Nephron (organoid): ENCODE measurements around the gene BTBD1.
"Not testable (repeated sequence)": the region's sequence is repeated elsewhere in the genome, so short reads cannot be mapped to it uniquely, and the experiment has no call there.

ENCODE experiments used
- H3K27ac Mint-ChIP-seq, 3 experiments: 2 replicates each; pipeline ENCODE4 v1.8.0; 2020; ENCODE audit warnings: mixed read lengths in 3 of 3, mild to moderate bottlenecking in 2 of 3, moderate library complexity in 1 of 3
- H3K27me3 Mint-ChIP-seq: 2 replicates; pipeline ENCODE4 v1.8.0; 2021; ENCODE audit warnings: low read depth, mild to moderate bottlenecking, moderate library complexity, mixed read lengths
- H3K36me3 Mint-ChIP-seq: 2 replicates; pipeline ENCODE4 v1.8.0; 2020; ENCODE audit warnings: low read depth, mixed read lengths
- H3K4me1 Mint-ChIP-seq: 2 replicates; pipeline ENCODE4 v1.8.0; 2020; ENCODE audit warnings: mixed read lengths
- H3K4me3 Mint-ChIP-seq, 3 experiments: 2 replicates each; pipeline ENCODE4 v1.8.0; 2020; ENCODE audit warnings: mild to moderate bottlenecking in 3 of 3, mixed read lengths in 3 of 3, moderate library complexity in 2 of 3
- H3K9me3 Mint-ChIP-seq: 2 replicates; pipeline ENCODE4 v1.8.0; 2020; ENCODE audit warnings: mixed read lengths
- CTCF ChIP-seq, 3 experiments: fragments of 200-600 bp; sonication (generic); IDR thresholded peaks; one replicate each; pipeline ENCODE4 v1.5.0; 2021; ENCODE audit warnings: antibody characterized with exemption in 3 of 3; ENCODE audit not compliant: unreplicated experiment in 3 of 3

Gene BTBD1

GRCh38 chr15:83090465-83090864 is 23.4 kb upstream of the BTBD1 start:
- Mint-ChIP-seq H3K36me3 (no peaks in the 10 kb centered on the region), H3K4me1 (peaks cover 18% of the 10 kb centered on the region), H3K27ac (no peak overlapping the region), H3K4me3 (no peak overlapping the region), H3K27me3 (peaks cover 3% of the 10 kb centered on the region), H3K9me3 (no peaks in the 10 kb centered on the region)
- no peak for TF ChIP-seq CTCF (IDR thresholded peaks at IDR 0.05; ENCODE audit: unreplicated experiment in 3 of 3)

- H3K4me1 Mint-ChIP-seq: peaks cover 18% of the 10 kb centered on the region
- no peaks in the 10 kb centered on the region for H3K27me3 Mint-ChIP-seq
- no peak for TF ChIP-seq CTCF (IDR thresholded peaks at IDR 0.05; ENCODE audit: unreplicated experiment in 3 of 3)
- no peaks in the 10 kb centered on the region for H3K9me3 Mint-ChIP-seq
- no peak overlapping the region for H3K27ac Mint-ChIP-seq
- no peak overlapping the region for H3K4me3 Mint-ChIP-seq
- no peaks in the 10 kb centered on the region for H3K36me3 Mint-ChIP-seq
Observed at GRCh38 chr15:83088876-83089275, 21.8 kb upstream of the BTBD1 start.

DNA sequence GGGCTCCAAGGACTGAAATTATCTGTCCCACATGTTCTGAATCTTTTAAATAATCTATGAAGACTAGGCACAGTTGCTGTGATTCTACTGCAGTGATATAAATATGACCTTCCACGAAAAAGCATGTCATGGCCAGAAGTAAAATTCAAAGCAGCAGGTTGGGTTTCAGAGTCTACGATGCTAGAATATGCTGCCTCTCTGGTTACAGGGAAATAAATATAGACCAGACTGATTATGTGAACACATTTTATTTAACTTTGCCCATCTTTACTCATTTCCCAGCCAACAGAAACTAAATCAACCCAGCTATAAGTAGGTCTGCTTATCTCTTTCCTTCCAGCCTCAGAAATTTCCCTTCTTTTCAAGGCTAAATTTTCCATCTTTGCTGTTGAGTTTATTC is 20.5 kb upstream of the BTBD1 start:
- Mint-ChIP-seq H3K4me3 (no peak overlapping the region), H3K27ac (no peak overlapping the region), H3K27me3 (no peaks in the 10 kb centered on the region), H3K36me3 (no peaks in the 10 kb centered on the region), H3K4me1 (peaks cover 18% of the 10 kb centered on the region), H3K9me3 (no peaks in the 10 kb centered on the region)
- TF ChIP-seq CTCF (IDR thresholded peaks at IDR 0.05; ENCODE audit: unreplicated experiment in 3 of 3): no peak

- H3K9me3 Mint-ChIP-seq, H3K4me3 Mint-ChIP-seq, H3K27me3 Mint-ChIP-seq, H3K27ac Mint-ChIP-seq, H3K36me3 Mint-ChIP-seq: not testable (repeated sequence)
- peaks cover 18% of the 10 kb centered on the region for H3K4me1 Mint-ChIP-seq
Observed at GRCh38 chr15:83085864-83086552, 19.0 kb upstream of the BTBD1 start.

DNA sequence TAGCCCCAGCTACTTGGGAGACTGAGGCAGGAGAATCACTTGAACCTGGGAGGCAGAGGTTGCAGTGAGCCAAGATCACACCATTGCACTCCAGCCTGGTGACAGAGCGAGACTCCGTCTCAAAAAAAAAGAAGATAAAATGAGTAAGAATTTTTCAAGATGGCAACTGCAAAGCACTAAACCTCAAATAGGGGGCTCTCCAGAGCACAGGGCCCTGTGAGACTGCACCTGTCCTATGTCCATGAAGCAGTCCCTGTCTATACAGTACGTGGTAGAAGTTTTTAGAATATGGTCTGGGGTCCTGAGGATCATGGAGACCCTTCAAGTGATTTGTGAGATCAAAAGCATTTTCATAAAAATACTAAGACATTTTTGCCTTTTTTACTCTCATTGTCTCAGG is 18.4 kb upstream of the BTBD1 start:
- H3K4me1 Mint-ChIP-seq: peaks cover 18% of the 10 kb centered on the region
- not testable (repeated sequence) for H3K27ac Mint-ChIP-seq, H3K27me3 Mint-ChIP-seq, H3K36me3 Mint-ChIP-seq, H3K4me3 Mint-ChIP-seq, H3K9me3 Mint-ChIP-seq

GRCh38 chr15:83082730-83083386 is 15.8 kb upstream of the BTBD1 start:
- H3K4me1 Mint-ChIP-seq: peaks cover 28% of the 10 kb centered on the region
- H3K9me3 Mint-ChIP-seq: no peaks in the 10 kb centered on the region
- TF ChIP-seq CTCF (IDR thresholded peaks at IDR 0.05; ENCODE audit: unreplicated experiment in 3 of 3): no peak
- no peaks in the 10 kb centered on the region for H3K36me3 Mint-ChIP-seq
- H3K27me3 Mint-ChIP-seq: peaks cover 9% of the 10 kb centered on the region
- no peak overlapping the region for H3K4me3 Mint-ChIP-seq
- H3K27ac Mint-ChIP-seq: no peak overlapping the region
